ENCODE data around the gene MAGI2.
A peak's percentile ranks its signal among the peaks of the same experiment; 100 is the strongest.

Gene MAGI2

DNA sequence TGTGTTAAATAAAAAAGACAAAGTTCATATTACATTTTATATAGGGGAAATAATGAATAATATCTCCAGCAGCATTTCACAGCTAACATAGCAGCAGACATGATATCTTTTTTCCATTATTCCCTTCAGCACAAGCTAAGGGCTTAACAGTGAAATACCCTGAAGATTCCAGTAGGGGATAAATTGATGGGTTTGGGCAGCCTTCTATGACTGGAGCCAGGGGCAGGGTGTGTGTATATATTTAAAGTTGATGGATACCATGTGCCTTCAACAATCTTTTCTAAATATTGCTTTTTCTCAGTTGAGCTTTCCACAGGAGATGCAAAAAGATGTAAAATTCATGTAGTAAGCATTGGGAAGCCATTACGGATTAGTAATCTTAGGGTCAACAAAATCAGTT is 151.2 kb downstream of the MAGI2 start:
- no peak for DNase-seq (ENCODE audit: low spot score)

DNA sequence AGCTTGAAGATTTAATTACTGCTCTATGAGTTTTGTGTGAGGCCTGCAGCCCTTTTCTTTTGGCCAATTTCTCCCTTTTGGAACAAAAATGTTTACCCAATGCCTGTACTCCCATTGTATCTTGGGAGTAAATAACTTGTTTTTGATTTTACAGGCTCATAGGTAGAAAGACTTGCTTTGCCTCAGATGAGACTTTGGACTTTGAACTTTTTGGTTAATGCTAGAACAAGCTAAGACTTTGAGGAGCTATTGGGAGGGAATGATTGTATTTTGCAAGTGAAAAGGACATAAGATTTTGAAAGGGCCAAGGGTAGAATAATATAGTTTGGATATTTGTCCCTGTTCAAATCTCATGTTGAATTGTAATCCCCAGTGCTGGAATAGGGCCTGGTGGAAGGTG is 152.0 kb downstream of the MAGI2 start:
- DNase-seq (ENCODE audit: low spot score), result no peak

DNA sequence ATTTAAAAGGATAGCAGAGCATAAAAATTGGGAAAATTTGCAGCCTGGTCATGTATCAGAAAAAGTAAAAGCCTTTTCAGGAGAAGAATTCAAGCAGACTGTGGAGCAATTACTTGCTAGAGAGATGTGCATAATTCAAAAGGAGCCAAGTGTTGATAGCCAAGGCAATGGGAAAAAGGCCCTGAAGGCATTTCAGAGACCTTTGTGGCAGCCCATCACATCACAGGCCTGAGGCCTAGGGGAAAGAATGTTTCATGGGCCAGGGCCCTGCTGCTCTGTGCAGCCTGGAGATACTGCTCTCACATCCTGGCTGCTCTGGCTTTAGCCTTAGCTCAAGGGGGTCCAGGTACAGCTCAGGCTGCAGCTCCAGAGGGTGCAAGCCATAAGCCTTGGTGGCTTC is 152.9 kb downstream of the MAGI2 start:
- no peak for DNase-seq (ENCODE audit: low spot score)

DNA sequence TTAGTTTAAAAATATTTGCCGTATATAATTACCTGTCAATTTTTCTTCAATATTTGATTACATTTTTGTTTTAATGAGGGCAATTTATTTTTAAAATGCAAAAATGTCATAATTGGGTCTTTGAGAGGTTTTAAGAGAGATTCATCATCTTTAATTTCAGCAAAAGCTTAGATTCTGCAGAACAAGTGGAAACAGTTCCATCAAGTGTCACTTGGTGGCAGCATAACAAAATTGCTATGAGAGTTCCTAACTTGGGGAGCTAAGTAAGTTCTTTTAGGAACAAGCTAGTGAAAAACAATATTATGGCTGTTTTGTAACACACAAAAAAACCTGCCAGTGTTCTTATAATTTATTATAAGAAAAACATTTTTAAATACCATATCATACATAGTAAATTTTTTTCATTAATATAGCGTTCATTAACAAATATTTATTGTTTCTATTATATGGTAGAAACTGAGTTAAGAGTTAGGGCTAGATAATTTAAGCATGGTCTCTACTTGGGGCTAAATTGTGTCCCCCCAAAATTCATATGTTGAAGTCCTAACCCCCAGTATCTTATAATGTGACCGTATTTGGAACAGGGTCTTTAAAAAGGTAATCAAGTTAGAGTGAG is 155.2 kb downstream of the MAGI2 start:
- DNase-seq (ENCODE audit: low spot score), result peak; percentile 51

DNA sequence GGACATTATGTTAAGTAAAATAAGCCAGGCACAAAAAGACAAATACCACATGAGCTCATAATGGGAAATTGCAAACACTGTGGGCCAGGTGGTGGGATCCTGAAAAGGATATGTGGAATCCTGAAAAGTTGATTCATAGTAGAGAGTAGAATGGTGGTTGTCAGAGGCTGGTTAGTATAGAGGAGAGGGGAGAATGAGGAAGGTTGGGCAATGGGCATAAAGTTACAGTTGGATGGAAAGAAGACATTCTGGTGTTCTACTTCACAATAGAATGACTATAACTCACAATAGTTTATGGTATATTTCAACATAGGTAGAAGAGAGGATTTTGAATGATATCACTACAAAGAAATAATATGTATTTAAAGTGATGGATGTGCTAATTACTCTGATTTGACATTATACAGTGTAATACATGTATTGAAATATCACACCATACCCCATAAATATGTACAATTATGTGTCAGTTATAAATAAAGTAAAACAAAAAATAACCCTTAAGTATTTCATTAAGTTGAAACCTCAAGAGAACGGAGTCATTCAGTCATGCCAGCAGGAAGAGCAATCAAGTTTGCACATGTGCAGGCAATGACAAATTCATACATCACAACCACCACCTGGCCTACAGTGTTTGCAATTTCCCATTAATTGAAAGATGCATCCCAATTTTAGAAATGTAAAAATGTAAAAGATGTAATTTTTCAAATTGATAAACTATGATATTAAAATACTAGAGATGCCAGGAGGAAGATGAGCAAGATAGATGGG is 156.7 kb downstream of the MAGI2 start:
- no peak for DNase-seq (ENCODE audit: low spot score)

DNA sequence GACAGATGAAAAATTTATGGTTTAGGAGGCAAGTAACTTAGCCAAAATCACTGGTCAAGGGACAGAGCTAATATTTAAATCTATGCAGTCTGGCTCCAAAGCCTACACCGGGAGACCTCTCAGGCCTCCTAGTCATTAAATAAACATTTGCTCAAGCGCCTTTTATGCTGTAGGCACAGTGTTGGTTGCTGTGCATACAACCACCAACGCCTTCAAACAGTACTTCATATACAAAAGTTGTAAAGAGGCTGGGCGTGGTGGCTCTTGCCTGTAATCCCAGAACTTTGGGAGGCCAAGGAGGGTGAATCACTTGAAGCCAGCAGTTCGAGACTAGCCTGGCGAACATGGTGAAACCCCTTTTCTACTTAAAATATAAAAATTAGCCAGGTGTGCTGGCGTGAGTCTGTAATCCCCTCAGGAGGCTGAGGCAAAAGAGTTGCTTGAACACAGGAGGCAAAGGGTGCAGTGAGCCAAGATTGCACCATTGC is 159.8 kb downstream of the MAGI2 start:
- DNase-seq (ENCODE audit: low spot score), result no peak

DNA sequence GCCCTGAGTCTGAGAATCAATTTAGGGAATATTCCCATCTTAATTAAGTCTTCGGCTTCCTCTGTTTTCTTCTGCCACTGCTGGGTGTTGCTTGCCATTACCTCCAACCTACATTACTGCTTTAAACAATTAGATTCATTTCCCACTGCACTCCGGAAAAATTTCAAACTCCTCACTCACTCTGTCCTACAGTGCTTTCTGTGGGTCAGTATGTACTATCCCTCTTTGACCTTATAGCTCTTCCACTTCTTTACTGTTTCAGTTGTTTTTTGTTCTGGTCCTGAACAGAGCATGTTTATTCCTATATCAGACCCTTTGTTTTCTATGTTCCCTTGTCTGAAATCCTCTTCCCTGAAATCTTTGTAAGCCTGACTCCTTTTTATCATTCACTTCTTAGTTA is 160.6 kb downstream of the MAGI2 start:
- DNase-seq (ENCODE audit: low spot score), result no peak

DNA sequence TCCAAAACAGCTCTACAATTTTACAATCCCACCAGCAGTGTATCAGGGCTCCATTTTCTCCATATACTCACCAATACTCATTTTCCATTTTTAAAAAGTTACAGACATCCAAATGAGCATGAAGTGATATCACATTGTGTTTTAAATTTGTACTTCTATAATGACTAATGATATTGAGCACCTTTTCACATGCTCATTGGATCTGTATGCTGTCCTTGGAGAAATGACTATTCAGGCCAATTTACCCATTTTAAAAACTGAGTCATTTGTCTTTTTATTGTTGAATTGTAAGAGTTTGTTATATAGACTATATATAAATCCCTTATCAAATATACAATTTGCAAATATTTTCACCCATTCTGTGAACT is 162.0 kb downstream of the MAGI2 start:
- DNase-seq (ENCODE audit: low spot score), result no peak

DNA sequence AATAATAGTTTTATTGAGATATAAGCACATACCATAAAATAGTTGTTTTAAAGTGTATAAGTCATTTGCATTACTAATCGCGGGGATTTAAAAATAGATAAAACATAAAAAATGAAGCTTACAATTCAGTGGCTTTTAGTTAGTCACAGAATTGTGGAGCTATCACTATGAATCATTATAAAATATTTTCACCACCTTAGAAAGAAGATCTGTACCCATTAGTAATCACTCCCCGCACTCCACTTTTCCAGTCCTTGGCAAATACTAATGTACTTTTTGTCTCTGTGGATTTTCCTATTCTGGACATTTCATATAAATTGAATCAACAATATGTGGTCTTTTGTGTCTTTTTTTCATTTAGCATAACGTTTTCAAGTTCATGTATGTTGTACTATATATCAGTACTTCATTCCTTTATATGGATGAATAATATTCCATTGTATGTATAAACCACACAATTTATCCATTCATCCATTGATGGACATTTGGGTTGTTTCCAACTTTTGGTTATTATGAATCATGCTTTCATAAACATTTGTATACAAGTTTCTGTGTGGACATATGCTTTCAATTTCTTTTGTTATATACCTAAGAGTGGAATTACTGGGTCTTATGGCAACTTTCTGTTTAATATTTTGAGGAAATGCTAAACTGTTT is 162.5 kb downstream of the MAGI2 start:
- no peak for DNase-seq (ENCODE audit: low spot score)

DNA sequence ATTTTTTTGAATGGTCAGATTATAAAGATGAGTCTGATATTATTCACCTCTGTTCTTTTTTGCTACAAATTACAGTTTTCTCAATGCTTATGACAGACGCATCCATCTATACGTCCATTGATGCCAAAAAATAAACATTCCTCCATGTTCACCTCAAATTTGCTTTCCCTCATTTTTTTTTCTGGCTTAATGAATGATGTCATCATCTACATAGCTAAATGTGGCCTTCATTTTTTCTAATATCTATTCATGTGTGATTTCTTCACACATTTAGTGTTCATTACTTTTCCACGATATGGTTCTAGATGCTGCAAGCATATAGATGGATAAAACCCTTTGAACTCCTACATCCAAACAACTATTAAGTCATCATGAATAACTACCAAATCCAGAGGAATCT is 163.1 kb downstream of the MAGI2 start:
- no peak for DNase-seq (ENCODE audit: low spot score)

DNA sequence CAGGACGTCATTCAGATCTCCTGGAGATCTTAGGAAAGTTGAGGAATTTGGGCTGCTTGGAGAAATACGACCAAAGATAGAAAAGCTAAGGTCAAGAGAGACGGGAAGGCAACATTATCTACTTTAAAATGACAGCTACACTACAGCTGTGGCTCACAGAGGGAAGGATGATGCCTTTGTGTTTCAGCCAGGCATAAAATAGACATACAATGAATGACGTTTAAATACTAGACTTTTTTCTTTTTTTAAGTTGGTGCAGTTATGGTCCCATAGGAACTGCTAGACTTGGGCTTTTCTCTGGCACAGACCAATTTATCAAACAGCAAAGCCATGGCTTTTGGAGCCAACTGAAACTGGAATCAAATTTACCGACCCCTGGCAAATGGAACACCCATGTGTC is 164.8 kb downstream of the MAGI2 start:
- DNase-seq (ENCODE audit: low spot score), result no peak

DNA sequence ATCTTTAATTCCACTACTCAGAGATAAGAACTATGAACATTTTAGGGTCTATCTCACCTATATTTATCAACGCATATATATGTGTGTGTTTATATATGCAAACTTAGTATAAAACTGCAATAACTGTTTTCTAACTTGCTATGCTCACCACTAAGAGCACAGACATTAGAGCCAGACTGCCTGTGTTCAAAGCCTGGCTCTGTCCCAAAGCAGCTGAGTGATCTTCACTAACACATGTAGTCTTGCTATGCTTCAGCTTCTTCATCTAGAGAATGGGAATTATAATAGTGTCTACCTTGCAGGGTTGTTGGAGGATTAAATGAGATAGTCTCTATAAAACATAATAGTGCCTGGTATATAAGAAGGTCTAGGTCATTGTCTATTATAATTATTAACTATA is 165.5 kb downstream of the MAGI2 start:
- DNase-seq (ENCODE audit: low spot score), result no peak

DNA sequence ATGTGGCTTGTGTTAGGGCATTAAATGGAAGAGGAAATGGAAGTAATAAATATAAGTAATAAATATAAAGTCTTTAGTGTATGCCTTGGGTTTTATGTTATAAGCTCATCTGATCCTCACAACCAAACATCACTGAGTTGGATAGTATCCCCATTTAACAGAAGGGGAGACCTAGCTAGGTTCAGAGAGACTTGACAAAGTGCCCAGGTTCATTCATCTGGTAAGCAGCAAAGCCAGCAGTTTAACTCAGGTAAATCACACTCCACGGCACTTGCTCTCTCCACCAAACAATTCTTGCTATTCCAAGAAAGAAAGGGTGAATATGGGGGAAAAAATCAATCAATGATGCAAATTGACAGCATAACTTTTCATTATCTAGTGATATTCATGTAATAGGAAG is 167.3 kb downstream of the MAGI2 start:
- no peak for DNase-seq (ENCODE audit: low spot score)

DNA sequence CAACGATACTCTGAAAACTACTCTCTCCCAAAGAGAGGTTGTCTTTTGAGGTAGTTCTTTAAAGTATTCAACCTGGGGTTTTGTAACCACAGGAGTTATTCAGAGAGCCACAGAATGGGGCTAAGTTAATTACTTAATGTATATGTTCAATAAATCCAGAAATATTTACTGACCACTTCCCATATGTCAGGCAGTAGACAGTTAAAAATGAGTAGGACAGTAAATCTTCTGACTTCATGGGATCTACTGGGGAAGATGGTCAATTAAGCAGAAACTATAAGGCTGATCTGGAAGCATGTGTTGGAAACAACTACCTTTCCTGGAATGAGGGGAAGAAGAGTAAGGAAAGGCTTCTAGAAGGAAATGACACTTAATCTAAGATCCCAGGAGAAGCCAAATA is 167.7 kb downstream of the MAGI2 start:
- no peak for DNase-seq (ENCODE audit: low spot score)

DNA sequence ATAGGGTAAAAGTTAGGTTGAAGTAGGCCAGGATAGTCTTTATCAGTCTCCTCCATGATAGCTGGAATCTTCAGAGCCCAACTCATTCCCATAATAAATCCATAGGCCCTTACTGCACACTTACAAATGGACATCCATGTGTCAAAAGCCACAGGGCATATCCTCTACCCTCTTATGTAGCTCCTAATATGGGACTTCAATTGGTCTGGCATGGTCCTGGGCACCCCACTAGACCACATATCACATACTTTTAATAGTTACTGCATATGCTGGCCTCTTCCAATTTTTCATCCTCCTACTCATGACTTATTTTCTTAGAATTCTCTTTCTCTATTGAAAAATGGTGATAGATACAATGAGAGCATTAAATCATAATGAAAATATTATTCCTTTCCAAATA is 169.3 kb downstream of the MAGI2 start:
- peak; percentile 17 for DNase-seq (ENCODE audit: low spot score)

DNA sequence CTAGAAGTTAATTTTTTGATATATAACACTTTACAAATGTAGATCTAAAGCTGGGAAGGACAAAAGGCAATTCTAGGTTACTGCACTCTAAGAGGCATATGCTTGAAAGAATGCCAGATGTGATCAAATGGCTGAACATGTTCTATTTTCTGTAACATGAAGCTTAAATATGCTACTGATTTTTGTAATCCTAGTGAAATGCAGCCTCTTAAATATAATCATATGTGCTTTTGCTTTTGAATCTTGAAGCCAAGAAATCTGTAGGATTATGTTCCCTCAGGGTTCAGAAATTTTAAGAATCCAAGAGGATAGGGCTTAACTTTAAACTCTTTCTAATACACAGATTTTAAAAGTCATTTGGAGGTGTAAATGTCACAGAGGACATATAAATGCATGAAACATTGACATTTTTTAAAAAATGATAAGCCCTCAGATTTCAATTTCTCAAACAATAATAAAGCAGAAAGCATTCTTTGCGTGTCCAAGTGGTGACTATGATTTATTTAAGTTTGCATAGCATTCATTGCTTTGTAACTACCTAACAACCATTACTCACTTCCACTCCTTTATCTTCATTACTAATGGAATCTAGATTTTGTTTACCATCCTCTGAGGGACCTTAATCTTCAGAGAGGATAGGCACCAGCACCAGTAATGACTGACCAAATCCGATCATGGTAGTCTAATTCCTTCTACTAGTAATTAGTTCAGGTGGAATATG is 170.4 kb downstream of the MAGI2 start:
- peak; percentile 18 for DNase-seq (ENCODE audit: low spot score)

DNA sequence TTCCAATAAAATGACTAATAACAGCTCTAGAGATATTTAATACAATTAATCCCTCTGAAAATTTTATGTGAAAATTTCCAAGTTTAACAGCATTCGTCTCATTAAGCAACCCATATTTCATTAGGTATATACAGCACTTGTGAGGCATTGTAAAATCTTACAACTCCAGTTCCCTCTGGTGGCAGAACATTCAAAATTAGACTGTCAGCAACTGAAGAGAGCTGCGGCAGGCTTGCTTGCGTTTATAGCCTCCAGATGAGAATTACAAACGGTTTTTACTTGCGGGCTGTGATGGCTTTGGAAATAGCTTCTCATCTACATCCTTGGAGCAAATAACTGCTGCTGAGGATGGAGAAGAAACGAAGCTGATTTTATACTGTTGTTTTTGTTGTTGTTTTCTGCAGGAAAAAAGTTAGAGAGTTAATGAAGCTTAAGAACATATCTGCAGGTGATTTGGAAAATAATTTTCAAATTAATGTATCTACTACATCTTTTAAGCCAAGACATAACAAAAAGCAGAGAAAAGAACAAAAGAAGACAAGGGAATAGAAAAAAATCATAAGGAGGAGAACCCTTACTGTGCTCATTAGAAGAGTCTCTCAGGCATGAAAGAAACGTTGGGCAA is 171.3 kb downstream of the MAGI2 start:
- peak; percentile 48 for DNase-seq (ENCODE audit: low spot score)

DNA sequence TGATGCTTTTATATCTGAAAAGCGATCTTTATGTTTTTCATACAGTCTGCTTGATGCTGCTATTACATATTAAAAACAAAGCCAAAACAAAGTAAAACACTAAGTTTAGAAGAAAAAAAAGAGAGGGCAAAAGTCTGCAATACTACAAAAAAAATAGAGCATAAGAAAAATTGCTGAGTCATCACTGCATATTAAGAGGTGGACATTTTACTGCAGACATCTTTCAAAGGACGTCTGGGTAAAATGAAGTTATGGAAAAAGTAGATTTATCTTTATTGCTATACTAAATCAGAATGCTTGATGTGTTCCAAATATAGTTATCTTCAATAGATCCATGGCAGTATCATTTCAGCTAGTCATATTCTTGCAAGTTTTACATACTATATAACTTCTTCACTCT is 172.0 kb downstream of the MAGI2 start:
- DNase-seq (ENCODE audit: low spot score), result no peak

DNA sequence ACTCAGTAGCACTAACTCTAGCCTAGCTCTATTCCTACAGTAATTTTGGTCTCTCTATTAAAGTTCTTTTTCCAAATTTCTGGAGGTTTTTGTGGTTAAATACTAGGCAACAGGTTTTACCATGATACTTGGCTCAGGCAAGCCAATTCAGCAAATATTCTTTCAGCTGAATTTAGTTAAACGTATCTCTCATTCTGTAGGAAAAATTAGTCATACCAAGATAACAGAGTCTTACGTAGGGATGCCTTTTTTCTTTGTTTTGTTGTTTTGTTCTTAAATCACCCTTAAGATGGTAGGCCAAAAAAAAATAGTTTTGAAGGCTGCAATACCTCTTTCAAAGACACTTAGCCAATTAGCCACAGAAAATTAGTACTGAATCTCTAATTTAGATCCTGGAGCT is 180.5 kb downstream of the MAGI2 start:
- no peak for DNase-seq (ENCODE audit: low spot score)

DNA sequence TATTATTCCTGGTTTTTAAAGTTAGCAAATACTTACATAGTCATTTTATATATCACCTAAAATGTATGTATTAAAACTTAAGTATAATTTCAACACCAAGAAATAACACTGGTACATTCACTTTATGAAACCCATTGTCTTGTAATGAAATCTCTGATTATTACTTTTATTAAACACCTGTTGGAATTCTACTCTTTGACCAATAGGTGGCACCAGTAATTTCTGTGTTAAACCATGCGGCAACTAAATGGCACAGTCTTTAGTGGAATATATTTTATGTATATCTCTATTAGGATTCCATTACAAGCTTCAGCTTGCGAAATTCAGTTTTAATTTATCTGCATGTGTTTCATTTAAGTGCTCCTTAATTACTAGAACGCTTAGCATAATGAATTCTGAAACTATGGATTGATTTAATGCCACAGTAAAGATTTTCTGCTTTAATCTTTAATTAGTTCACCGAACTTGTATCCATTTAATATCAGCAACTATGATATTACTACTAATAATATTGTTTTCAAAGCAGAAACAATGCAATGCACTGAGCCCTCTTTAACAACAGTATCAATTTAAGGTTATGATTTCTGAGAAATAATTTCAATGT is 181.3 kb downstream of the MAGI2 start:
- DNase-seq (ENCODE audit: low spot score), result peak; percentile 42

DNA sequence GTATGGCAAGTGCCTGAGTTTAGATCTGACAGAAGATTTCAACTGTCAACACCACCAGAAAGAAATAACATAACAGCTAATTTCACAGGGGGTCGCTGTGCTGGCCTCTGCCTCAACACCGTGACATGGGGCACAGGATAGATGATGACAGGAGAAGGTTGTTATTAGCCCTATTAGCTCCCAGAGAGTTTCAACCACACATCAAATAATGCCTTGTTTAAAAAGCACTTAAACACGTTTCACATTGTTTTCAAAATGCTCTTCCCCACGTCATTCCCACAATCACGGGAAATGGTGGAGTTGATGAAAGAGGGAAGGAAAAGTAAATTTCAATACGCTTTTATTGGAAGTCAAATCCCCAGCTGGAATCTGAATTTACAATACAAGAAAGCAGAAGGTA is 184.7 kb downstream of the MAGI2 start:
- DNase-seq (ENCODE audit: low spot score), result no peak

DNA sequence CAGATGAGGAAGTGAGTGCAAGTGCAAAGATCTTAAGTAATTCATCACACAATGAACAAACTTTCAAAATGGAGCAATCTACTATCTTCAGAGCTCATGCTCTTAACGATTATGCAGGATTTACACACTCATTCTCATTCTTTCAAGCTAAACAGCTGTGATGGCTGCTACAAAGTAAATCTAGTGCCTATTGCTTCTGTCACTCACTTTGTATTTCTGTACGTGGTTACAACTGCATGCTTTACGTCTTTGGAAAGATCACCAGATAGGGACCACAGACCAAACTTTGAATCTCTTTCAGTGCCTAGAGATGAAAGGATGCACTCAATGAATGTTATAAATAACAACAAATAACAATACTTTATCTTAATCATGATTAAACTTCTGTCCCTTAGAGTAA is 194.6 kb downstream of the MAGI2 start:
- no peak for DNase-seq (ENCODE audit: low spot score)

Data from GM03348 (cell line).